Small intestine (tissue), 7 donors: ENCODE measurements around the gene FLOT2. TPM values are rescaled to one million over a fixed set of nuclear protein-coding genes. Genes with fewer than 3 reads are reported as not detected.
"Not testable (repeated sequence)": the region's sequence is repeated elsewhere in the genome, so short reads cannot be mapped to it uniquely, and the experiment has no call there.

Experiments used
- DNase-seq, 2 donors: peaks; one replicate each; pipeline versions ENCODE4 v3.0.0 to v3.0.0-alpha.2; 2013
- FAIRE-seq: peaks from 2 replicates; lab custom pipeline; 2012; peaks lifted over from hg19 to GRCh38; lab: Jason Lieb, UNC
- H3K27ac ChIP-seq, 3 donors: one replicate each; pipeline ENCODE4 v1.5.1; 2013; ENCODE audit warnings: low read length in 2 of 3, mild to moderate bottlenecking in 2 of 3, control low read depth in 1 of 3, inconsistent platforms in 1 of 3, low read depth in 1 of 3, moderate library complexity in 1 of 3
- H3K27me3 ChIP-seq, 3 donors: one replicate each; pipeline ENCODE4 v1.6.1; 2013; ENCODE audit warnings: low read length in 3 of 3, inconsistent platforms in 1 of 3; ENCODE audit not compliant: control insufficient read depth in 3 of 3, insufficient read depth in 3 of 3
- H3K36me3 ChIP-seq, 3 donors: one replicate each; pipeline ENCODE4 v1.6.1; 2013; ENCODE audit warnings: low read length in 3 of 3, inconsistent platforms in 1 of 3, low read depth in 1 of 3, mild to moderate bottlenecking in 1 of 3, moderate library complexity in 1 of 3; ENCODE audit not compliant: control insufficient read depth in 3 of 3, insufficient read depth in 2 of 3
- H3K4me1 ChIP-seq, 3 donors: one replicate each; pipeline ENCODE4 v1.6.1; 2013; ENCODE audit warnings: low read length in 2 of 3, inconsistent platforms in 1 of 3, low read depth in 1 of 3, mild to moderate bottlenecking in 1 of 3, moderate library complexity in 1 of 3; ENCODE audit not compliant: control insufficient read depth in 3 of 3, insufficient read depth in 2 of 3
- H3K4me3 ChIP-seq, 3 donors: one replicate each; pipeline ENCODE4 v1.5.1; 2013; ENCODE audit warnings: low read length in 3 of 3, control low read depth in 1 of 3, inconsistent platforms in 1 of 3, low read depth in 1 of 3, mild to moderate bottlenecking in 1 of 3, moderate library complexity in 1 of 3
- H3K9me3 ChIP-seq, 2 donors: one replicate each; pipeline ENCODE4 v1.6.1; 2013; ENCODE audit warnings: low read depth in 1 of 2, low read length in 1 of 2; ENCODE audit not compliant: control insufficient read depth in 2 of 2, insufficient read depth in 1 of 2
- WGBS, 3 donors: extraction: QIAGEN DNeasy Blood & Tissue Kit; methylation state at CpG; one replicate each; pipeline ENCODE4 v1.1.7; 2013; 5-methylcytosine and 5-hydroxymethylcytosine counted together
- polyA plus RNA-seq, 4 donors: library from polyadenylated mRNA; stranded (reverse) in 3 of 4; unstranded in 1 of 4; fragments of 200-250 nt in 3 of 4; fragments of 120-200 nt in 1 of 4; gene quantifications; one replicate each; pipeline versions ENCODE4 v1.2.1 to v1.2.3, GENCODE V29; 2013
- donor health status: healthy with polysubstance abuse.
- donor health status: control.
- donor health status: control.
- donor health status: Bipolar disorder and iron deficiency.
- donor health status: healthy.

FLOT2 gene
- polyA plus RNA-seq, 4 donors, result 19.9 to 73.8 (median 36.8) TPM

GRCh38 chr17:28836541-28836940 is 61.0 kb downstream of the FLOT2 start:
- H3K27ac ChIP-seq, H3K9me3 ChIP-seq, FAIRE-seq, H3K4me1 ChIP-seq, H3K27me3 ChIP-seq, DNase-seq, H3K4me3 ChIP-seq: not testable (repeated sequence)
- H3K36me3 ChIP-seq, result peaks cover 0 to 17% (median 4%) of the 10 kb centered on the region in 3 donors
- WGBS, 3 donors, result 64 to 88% (median 74%) methylated on average over 10 of the region's 10 CpGs

- H3K27ac ChIP-seq, result no peak overlapping the region
- no peaks in the 10 kb centered on the region for H3K27me3 ChIP-seq
- 94 to 100% (median 97%) methylated on average over 1 of the region's 1 CpG for WGBS, 3 donors
- no peak overlapping the region for H3K4me3 ChIP-seq
- no peaks in the 10 kb centered on the region for H3K4me1 ChIP-seq
- DNase-seq (no peak), FAIRE-seq (no peak)
- no peaks in the 10 kb centered on the region for H3K9me3 ChIP-seq
- peaks cover 0 to 23% (median 4%) of the 10 kb centered on the region in 3 donors for H3K36me3 ChIP-seq
Measured at GRCh38 chr17:28834420-28834819, 63.1 kb downstream of the FLOT2 start.

Other genes with a start within 250 kb of the FLOT2 start
- 10 to 100 TPM; 45.4 to 61.8 (median 49.6) TPM for gene SDF2, start 235.8 kb downstream of the FLOT2 start, polyA plus RNA-seq
- gene SUPT6H, start 235.5 kb downstream of the FLOT2 start, polyA plus RNA-seq, result 10 to 100 TPM; 26.4 to 69.7 (median 29.0) TPM
- 1 to 10 TPM; 2.3 to 5.4 (median 4.4) TPM for gene PROCA1, start 185.8 kb downstream of the FLOT2 start, polyA plus RNA-seq
- 10 to 100 TPM in 3 of 4 donors, 1 to 10 TPM in 1; 4.2 to 76.4 (median 32.2) TPM for gene RAB34, start 179.9 kb downstream of the FLOT2 start, polyA plus RNA-seq
- gene RPL23A, start 177.7 kb downstream of the FLOT2 start, polyA plus RNA-seq, result 1,000 to 10,000 TPM in 3 of 4 donors, 100 to 1,000 TPM in 1; 783 to 1,912 (median 1,526) TPM
- gene TLCD1, start 171.5 kb downstream of the FLOT2 start, polyA plus RNA-seq, result 10 to 100 TPM; 10.7 to 21.3 (median 11.6) TPM
- gene NEK8, start 168.9 kb downstream of the FLOT2 start, polyA plus RNA-seq, result 1 to 10 TPM; 3.5 to 5.7 (median 3.6) TPM
- 100 to 1,000 TPM in 2 of 4 donors, 10 to 100 TPM in 2; 58.8 to 203 (median 128) TPM for gene TRAF4, start 153.7 kb downstream of the FLOT2 start, polyA plus RNA-seq
- 10 to 100 TPM in 3 of 4 donors, 1 to 10 TPM in 1; 9.7 to 28.1 (median 13.4) TPM for gene FAM222B, start 54.9 kb downstream of the FLOT2 start, polyA plus RNA-seq
- 10 to 100 TPM; 38.5 to 48.9 (median 46.7) TPM for gene ERAL1, start 42.7 kb downstream of the FLOT2 start, polyA plus RNA-seq
- 10 to 100 TPM in 2 of 4 donors, 1 to 10 TPM in 2; 7.3 to 11.3 (median 8.8) TPM for gene DHRS13, start 5.3 kb upstream of the FLOT2 start, polyA plus RNA-seq
- 10 to 100 TPM in 3 of 4 donors, 1 to 10 TPM in 1; 6.5 to 26.1 (median 15.1) TPM for gene PHF12, start 53.8 kb upstream of the FLOT2 start, polyA plus RNA-seq
- gene SEZ6, start 108.3 kb upstream of the FLOT2 start, polyA plus RNA-seq, result 1 to 10 TPM in 2 of 4 donors, not detected in 2; 1.1 to 1.4 TPM
- 10 to 100 TPM in 3 of 4 donors, 1 to 10 TPM in 1; 2.9 to 35.4 (median 12.1) TPM for gene PIPOX, start 145.4 kb upstream of the FLOT2 start, polyA plus RNA-seq